GM18951 (cell line): ENCODE data around the gene CDC42EP3.

Experiments
- POLR2A ChIP-seq: IDR thresholded peaks from 4 replicates; pipeline ENCODE4 v1.6.1; 2011; ENCODE audit warnings: mild to moderate bottlenecking; ENCODE audit not compliant: insufficient read length, insufficient read depth; ENCODE audit errors: extremely low read depth
- in situ Hi-C: fragments of 300-500 bp; cut with MboI; formaldehyde crosslinking; loops from one replicate; pipeline ENCODE4 v1.12.0; 2022; ENCODE audit warnings: low sequenced_read_pairs, mixed read lengths, inconsistent platforms; ENCODE audit not compliant: unreplicated experiment

The CDC42EP3 gene

GRCh38 chr2:37602702-37603101, 68.7 kb downstream of the CDC42EP3 start:
- in situ Hi-C loops: no loop called here
- no peak for TF ChIP-seq POLR2A

- TF ChIP-seq POLR2A: no peak
- in situ Hi-C loops: no loop called here
Measured at GRCh38 chr2:37602040-37602439, 69.4 kb downstream of the CDC42EP3 start.

GRCh38 chr2:37601569-37601968, 69.9 kb downstream of the CDC42EP3 start:
- in situ Hi-C loops: no loop called here

GRCh38 chr2:37600735-37601134, 70.7 kb downstream of the CDC42EP3 start:
- no peak for TF ChIP-seq POLR2A
- in situ Hi-C loops: no loop called here

More at GRCh38 chr2:37601569-37601968, 69.9 kb downstream of the CDC42EP3 start:
- TF ChIP-seq POLR2A: no peak

- no peak for TF ChIP-seq POLR2A
- in situ Hi-C loops: no loop called here
Measured at GRCh38 chr2:37599688-37600525, 71.5 kb downstream of the CDC42EP3 start.

- in situ Hi-C loops: no loop called here
- no peak for TF ChIP-seq POLR2A
Measured at GRCh38 chr2:37593694-37594093, 77.7 kb downstream of the CDC42EP3 start.

- in situ Hi-C loops: no loop called here
- TF ChIP-seq POLR2A: no peak
Measured at GRCh38 chr2:37593024-37593423, 78.4 kb downstream of the CDC42EP3 start.
